ENCODE data around the gene BID. TPM values are rescaled to one million over a fixed set of nuclear protein-coding genes. Genes with fewer than 3 reads are reported as not detected.
A peak's percentile ranks its signal among the peaks of the same experiment; 100 is the strongest.

Gene BID
- total RNA-seq, 1 donor from 2014 or later, result 35.1 TPM

DNA sequence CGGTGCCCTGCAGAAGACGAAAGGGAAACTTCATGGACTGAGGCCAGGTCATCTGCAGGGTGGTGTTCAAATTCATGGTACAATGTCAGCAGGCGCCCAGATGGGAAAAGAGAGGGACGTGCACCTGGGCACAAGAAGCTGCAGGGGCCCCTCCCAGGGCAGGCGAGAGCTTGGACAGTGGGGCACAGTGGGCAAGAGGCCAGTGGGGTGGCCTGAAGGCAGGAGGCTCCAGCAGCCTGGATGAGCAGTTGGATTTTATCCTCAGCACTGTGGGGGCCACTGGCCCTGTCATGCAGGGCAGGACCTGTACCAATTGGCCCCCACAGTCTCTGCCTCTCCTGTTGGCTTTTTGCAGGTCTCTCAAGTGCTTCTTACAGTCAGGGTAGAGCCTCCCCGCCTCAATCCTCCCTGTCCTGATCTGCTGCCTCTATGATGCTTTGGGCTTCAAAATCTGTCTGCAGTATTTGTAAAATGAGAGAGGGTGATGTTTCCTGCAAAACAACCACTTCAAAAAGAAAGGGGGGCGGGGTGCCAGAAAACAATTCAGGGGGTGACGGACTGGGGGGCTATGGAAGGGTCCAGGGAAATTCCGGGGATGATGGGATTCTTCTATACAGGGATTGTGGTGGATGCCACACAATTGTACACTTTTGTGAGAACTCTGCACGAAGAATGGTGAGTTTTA, 1.7 kb upstream of the BID start:
- H3K9me3 Mint-ChIP-seq (ENCODE audit: unreplicated experiment), result no peaks in the 10 kb centered on the region
- H3K4me1 ChIP-seq (ENCODE audit: insufficient read depth, low read length), result peaks cover 25% of the 10 kb centered on the region
- peaks cover 19% of the 10 kb centered on the region for H3K79me2 ChIP-seq (ENCODE audit: insufficient read depth, low read length)
- peaks cover 10% of the 10 kb centered on the region for H3K4me1 Mint-ChIP-seq (ENCODE audit: low read depth, unreplicated experiment)
- DNase-seq (ENCODE audit: low read depth) (no peak), FAIRE-seq (no peak)
- no peak for TF ChIP-seq CTCF (IDR thresholded peaks at IDR 0.05; ENCODE audit: insufficient read depth, low read depth, low read length)
- no peak for TF ChIP-seq EZH2 (IDR thresholded peaks at IDR 0.05; ENCODE audit: insufficient read depth, low read length)
- H3K36me3 Mint-ChIP-seq (ENCODE audit: low read depth, unreplicated experiment), result peaks cover 5% of the 10 kb centered on the region
- H3K27me3 Mint-ChIP-seq (ENCODE audit: low read depth, unreplicated experiment), result peaks cover 27% of the 10 kb centered on the region
- no peak overlapping the region for H2AFZ ChIP-seq (ENCODE audit: low read depth, low read length)
- no peaks in the 10 kb centered on the region for H3K9me3 ChIP-seq (ENCODE audit: insufficient read depth, low read depth, low read length)
- H4K20me1 ChIP-seq (ENCODE audit: insufficient read depth, low read length), result peaks cover 21% of the 10 kb centered on the region
- no peak overlapping the region for H3K4me3 ChIP-seq (ENCODE audit: insufficient read depth, low read depth, low read length)
- H3K27ac ChIP-seq (ENCODE audit: low read depth, low read length), result no peak overlapping the region
- H3K27me3 ChIP-seq (ENCODE audit: insufficient read depth, low read length), result no peaks in the 10 kb centered on the region
- H3K36me3 ChIP-seq (ENCODE audit: insufficient read depth, low read length), result no peaks in the 10 kb centered on the region
- no peak overlapping the region for H3K9ac ChIP-seq (ENCODE audit: low read length)
- no peak overlapping the region for H3K4me2 ChIP-seq (ENCODE audit: low read length)
- H3K4me3 Mint-ChIP-seq (ENCODE audit: unreplicated experiment), result peak overlapping the region; percentile 63
- H3K27ac Mint-ChIP-seq (ENCODE audit: unreplicated experiment), result no peak overlapping the region

DNA sequence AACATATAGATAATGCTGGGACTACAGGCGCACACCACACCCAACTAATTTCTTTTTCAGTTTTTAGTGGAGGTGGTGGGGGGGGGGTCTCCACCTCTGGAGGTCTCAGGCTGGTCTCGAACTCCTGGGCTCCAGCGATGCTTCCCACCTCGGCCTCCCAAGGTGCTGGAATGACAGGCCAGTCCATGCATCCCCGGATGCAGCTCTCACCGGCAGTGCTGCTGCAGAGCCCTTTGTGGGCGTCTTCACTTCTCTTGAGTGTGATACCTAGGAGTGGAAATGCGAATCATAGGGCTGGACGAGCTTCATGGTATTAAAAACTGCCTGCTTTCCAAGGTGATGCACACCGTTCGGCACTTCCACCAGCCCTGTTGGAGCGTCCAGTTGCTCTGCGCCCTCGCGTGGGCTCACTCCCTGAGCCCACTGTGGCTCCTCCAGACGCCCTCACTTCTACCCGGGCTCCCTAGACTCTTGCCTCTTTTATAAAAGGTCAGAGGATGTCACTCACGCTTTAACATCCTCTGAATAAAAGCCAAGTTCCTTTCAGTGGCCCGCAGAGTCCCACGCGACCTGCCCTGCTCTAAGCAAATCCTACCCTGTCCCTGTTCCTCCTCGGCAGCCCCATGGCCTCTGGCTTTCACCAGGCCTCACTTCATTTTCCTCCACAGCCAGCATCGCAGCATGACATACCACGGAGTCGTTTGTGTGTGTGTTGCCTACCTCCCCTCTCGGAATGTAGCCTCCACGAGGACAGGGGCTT, 837 bp upstream of the BID start:
- Histone ChIP-seq H3K9ac (ENCODE audit: low read length) (no peak overlapping the region), H3K27me3 (ENCODE audit: insufficient read depth, low read length) (no peaks in the 10 kb centered on the region), H3K4me1 (ENCODE audit: insufficient read depth, low read length) (peaks cover 22% of the 10 kb centered on the region), H3K9me3 (ENCODE audit: insufficient read depth, low read depth, low read length) (no peaks in the 10 kb centered on the region), H3K27ac (ENCODE audit: low read depth, low read length) (no peak overlapping the region), H2AFZ (ENCODE audit: low read depth, low read length) (no peak overlapping the region), H3K4me2 (ENCODE audit: low read length) (peak overlapping the region; percentile 99), H3K79me2 (ENCODE audit: insufficient read depth, low read length) (peaks cover 27% of the 10 kb centered on the region), H3K36me3 (ENCODE audit: insufficient read depth, low read length) (no peaks in the 10 kb centered on the region), H4K20me1 (ENCODE audit: insufficient read depth, low read length) (peaks cover 29% of the 10 kb centered on the region), H3K4me3 (ENCODE audit: insufficient read depth, low read depth, low read length) (no peak overlapping the region)
- H3K9me3 Mint-ChIP-seq (ENCODE audit: unreplicated experiment), result no peaks in the 10 kb centered on the region
- peaks cover 10% of the 10 kb centered on the region for H3K4me1 Mint-ChIP-seq (ENCODE audit: low read depth, unreplicated experiment)
- TF ChIP-seq EZH2 (IDR thresholded peaks at IDR 0.05; ENCODE audit: insufficient read depth, low read length) (no peak), CTCF (IDR thresholded peaks at IDR 0.05; ENCODE audit: insufficient read depth, low read depth, low read length) (no peak)
- FAIRE-seq (no peak), DNase-seq (ENCODE audit: low read depth) (no peak)
- H3K4me3 Mint-ChIP-seq (ENCODE audit: unreplicated experiment), result peak overlapping the region; percentile 79
- H3K27ac Mint-ChIP-seq (ENCODE audit: unreplicated experiment), result peak overlapping the region; percentile 23
- H3K36me3 Mint-ChIP-seq (ENCODE audit: low read depth, unreplicated experiment), result peaks cover 5% of the 10 kb centered on the region
- H3K27me3 Mint-ChIP-seq (ENCODE audit: low read depth, unreplicated experiment), result peaks cover 30% of the 10 kb centered on the region
